Dedifferentiated amniotic fluid mesenchymal stem cell (primary cell): Measurements from ENCODE around the gene NFATC1.

Experiments used
- DNase-seq: peaks from one replicate; pipeline ENCODE4 v3.0.0-alpha.2; 2016; ENCODE audit errors: extremely low spot score

Gene NFATC1

DNA sequence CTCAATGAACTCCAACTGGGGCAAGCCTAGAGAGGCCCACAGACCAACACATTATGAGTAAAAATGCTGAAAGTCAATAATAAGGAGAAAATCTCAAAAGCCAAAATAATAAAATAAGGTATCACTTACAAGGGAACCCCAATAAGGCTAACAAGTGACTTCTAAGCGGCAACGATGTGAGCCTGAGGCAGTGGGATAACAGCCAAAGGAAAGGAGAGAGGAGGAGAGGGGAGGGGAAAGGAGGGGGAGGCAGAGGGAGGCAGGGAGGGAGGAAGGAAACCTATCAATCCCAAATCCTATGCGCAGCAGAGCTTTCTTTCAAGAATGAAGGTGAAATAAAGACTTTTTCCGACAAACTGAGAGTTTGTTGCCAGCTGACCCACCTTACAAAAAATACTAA, 6.0 kb upstream of the NFATC1 start:
- no peak for DNase-seq

- no peak for DNase-seq
Observed at GRCh38 chr18:79392226-79392625, 3.5 kb upstream of the NFATC1 start.

DNA sequence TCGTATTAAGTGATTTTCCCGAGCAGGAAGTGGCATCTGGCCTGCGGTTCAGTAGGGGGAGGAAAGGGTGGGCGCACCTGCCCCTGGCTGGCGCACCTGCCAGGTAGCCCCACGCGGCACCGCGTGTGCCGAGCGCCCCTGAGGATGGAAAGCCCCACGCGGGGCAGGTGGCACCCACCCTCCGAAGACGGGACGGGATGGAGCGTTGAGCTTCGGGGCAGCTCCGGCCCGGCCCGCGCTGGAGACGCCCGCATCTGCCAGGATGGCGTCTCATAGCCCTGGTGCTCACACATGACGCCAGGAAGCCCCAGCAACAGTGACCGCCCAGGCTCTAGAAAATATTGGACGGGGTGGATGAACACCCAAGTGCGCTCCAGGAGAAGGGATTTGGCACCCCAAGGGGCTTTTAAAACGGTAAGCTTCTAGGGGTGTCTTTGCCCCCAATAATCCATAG, 2.5 kb upstream of the NFATC1 start:
- no peak for DNase-seq

- peak; percentile 84 for DNase-seq
Observed at GRCh38 chr18:79393635-79394533, 1.8 kb upstream of the NFATC1 start.

DNA sequence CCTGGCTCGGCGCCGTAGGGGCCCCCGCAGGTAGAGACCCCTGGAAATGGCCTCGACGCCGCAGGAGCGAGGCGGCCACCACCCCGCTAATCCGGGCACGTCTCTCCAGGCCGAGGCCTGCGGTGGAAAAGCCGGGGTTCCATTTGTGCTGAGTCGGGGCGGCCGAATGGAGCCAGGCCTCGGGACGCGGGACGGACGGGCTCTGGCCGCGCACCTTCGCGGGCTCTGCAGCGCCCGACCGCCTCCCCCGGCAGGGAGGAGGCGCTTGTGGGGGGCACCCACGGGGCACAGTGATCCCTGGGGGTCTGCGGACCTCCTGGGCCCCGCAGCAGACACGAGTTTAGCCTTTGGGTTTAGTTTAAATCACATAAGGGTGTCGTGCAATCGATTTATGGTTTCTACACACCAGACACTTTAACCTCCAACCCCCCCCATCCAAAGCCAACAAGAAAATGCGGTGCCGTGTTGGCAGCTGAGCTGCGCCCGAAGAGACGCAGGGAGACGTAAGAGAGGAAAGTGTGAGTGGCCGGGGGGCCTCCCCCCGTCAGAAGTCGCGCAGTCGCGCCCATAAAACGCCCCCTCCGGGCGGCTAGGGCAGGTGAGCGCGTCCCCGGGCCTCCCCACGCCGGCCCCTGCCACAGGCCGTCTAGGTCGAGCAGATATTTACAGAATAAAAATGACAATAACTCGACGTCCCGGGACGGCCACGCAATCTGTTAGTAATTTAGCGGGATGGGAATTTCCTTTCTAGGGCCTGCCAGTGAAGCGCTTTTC, 1.0 kb upstream of the NFATC1 start:
- peak; percentile 42 for DNase-seq

DNA sequence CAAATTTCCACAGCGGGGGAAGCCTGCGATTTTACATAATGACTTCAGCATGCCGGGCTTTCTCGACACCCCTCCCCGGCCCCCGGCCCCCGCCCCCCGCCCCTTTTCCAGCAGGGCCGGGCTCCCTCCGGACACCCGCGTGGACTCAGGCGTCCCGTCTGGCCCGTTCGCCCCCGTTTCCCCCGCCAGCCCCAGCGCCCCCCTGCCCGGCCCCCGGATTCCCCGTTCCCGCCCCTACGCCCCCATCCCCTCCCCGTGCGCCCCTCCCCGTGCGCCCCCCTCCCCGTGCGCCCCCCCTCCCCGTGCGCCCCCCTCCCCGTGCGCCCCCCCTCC, 456 bp upstream of the NFATC1 start:
- DNase-seq, result no peak

DNA sequence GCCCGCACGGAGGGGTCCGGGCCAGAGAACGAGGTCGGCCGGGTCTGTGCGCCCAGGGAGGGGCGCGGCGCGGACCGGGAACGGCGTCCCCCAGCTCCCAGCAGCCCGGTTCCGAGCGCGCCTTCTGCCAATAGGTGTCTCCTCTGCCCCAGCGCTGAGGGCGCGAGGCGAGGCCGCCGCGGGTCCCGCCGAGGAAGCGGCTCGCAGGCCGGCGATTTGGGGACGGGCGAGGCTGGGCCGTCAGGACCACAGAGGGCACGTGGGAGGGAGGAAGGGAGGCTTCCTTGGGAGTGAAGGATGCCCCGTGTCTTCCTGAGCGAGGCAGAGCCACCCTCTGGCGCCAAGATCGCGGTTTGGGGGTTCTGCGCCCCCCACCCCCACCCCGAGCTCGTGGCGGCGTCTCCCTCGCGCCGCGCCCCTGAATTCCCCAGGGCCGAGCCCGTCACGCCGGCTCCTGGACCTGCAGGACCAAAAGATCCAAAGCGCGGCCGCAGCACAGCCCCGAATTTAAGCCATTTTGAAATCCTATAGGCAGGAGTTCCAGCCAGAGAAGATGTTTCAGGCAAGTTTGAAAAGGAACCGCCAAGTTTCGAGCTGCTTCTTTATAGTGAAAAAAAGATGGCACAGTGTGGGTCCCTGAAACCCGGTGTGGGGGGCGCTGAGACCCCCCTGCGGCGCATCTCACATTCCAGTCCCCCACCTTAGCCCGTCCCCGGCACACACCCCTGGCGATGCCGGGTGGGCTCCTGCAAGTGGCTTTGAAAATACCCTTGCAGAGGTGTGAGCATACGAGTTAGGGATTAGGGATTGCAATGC, 909 bp downstream of the NFATC1 start:
- DNase-seq, result no peak

DNA sequence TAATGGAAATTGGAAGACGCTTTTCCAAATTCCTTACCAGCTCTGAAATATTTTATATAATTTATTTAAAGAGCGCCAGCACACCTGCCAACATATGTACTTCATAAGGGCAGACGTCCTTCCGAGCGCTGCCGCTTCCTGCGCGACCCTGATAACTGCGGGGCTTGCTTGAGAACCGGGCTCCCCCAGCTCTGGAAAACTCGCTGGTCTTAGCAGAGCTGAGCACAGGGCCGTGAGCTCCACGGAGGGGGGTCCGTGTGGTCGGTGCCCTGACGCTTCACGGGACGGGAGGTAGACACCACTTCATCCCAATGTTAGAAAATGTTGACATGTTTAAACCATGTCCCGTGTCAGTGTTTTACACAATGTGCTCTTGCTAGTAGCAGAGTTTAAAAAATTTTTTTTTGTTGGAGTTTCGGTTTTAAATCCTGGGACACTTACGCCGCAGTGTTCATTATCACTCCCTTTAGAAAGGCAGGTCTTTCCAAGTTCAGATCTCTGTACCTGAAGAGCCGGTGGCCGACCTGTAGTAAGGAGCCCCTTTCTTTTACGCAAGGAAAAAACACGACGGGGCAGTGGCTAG, 1.6 kb downstream of the NFATC1 start:
- DNase-seq, result no peak

GRCh38 chr18:79397830-79398761, 2.4 kb downstream of the NFATC1 start:
- DNase-seq, result no peak

DNA sequence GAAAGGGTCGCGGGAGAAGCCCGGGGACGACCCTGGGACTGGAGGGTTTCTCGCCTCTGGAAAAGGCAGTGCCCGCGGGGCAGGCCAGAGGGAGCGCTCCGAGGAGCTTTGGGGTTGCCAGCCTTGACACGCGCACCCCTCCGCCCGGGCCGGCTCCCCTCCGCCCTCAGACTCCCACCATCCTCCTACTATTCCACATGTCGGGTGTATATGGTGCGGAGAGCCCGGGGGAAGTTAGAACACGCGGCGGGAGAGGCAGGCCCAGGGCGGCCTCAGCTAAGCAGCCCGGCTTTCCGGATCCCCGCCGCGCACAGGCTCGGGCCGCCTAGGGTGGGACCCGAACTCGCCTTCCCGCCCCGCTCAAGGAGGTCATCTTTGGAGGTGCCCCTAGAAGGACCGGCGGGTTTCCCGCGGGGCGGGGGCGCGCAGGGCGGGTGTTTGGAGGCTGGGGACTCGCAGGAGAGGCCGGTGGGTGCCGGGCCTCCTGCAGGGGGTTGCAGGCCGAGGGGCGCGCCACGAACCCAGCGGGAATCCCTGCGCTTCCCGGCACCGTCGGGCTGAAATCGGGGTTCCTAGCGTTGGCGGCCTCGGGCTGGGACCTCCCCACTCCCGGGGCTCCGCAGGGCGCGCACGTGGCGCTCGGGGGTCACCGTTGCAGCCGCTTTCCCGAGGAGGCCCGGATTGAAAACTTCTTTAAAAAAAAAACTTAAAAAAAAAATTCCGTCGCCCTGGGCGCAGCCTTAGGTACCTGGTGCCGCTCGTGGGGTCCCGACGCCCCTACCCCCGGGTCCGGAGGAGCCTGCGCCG, 3.7 kb downstream of the NFATC1 start:
- no peak for DNase-seq

DNA sequence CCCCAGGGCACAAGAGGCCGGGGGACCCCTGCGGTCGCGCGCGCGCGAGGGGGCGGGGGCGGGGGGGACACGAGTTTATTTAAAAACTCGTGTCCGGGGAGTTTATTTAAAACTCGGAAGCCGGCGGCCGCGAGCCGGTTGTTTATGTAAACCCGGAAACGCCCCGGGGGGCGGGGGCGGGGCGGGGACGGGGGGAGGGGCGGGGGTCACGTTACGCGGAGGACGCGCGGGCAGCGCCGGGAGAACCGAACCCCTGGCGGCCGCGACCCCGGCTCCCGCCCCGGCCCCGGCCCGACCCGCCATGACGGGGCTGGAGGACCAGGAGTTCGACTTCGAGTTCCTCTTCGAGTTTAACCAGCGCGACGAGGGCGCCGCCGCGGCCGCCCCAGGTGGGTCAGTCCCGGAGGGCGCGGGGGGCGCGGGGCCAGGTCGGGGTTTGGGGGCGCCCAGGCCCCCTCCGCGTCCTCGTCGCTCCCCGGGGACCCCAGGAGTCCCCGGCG, 4.4 kb downstream of the NFATC1 start:
- no peak for DNase-seq

- DNase-seq, result no peak
Observed at GRCh38 chr18:79400591-79401381, 5.1 kb downstream of the NFATC1 start.

DNA sequence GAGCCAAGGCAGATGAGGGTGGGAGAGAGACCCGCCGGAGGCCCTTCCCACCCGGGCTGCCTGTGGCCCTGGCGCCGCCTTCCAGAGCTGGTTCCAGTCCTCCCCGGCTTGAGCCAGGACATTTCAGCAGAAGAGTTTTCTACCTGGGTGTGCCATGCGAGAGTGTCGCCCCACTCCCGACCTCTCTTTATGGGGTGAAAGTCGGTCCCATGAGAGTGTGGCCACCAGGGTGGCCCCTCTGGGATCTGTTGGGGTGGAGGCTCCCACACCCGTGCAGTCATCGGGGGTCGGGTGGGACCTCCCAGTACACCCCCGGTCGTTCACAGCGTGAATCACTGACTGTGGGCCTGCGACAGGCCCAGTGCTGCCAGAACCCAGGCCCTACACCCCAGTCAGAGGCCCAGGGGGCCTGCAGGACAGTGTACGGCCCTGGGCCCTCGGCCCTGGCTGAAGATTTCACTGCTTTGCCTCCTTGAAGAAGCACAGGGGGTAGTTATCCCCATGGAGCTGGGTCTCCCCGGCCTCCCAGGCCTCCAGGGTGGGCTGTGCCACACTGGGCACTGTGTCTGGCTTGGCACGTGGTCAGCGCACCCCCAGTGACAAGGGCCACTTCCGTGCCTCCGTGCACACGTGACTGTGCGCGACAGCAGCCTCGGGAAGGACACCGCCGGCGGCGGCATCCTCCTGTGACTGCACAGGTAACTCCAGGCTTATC, 5.9 kb downstream of the NFATC1 start:
- no peak for DNase-seq

GRCh38 chr18:79402209-79402576, 6.5 kb downstream of the NFATC1 start:
- no peak for DNase-seq

DNA sequence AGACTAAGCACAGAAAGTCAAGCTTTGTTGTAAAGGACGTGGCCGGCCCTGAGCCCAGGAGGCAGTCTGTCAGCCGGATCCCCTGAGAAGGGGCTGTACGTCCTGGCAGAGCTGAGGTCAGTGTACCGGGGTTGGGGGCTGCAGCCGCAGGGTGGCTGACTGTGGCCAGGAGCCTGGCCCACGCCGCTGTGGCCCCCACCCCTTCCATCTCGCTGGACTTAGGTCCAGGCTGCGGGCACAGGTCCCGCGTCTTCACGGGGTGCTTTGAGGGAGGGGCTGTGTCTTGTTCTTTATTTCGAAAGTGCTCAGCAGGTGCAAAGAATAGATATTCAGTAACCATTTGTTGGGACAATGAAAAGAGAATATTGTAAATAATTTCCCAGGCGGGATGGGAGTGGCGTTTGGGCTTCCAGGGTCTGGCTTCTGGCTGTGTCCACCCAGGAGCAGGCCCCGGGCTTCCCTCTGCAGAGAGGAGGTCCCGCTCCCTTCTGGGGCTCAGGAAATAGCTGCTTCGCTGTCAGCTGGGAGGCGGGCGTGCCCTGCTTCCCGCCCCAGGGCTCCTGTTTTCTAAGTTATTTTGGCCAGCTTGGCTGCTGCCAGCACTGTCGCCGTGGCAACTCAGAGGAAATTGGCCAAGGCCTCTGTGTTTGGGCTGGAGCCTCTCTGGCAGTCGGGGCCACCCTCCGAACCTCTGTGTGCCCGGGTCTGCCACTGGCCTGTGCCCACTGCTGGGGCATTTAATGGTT, 7.4 kb downstream of the NFATC1 start:
- no peak for DNase-seq

GRCh38 chr18:79403723-79404566, 8.2 kb downstream of the NFATC1 start:
- DNase-seq, result no peak

GRCh38 chr18:79404567-79404910, 8.8 kb downstream of the NFATC1 start:
- DNase-seq, result no peak
